Measurements from ENCODE around the gene NSMCE1.

DNA sequence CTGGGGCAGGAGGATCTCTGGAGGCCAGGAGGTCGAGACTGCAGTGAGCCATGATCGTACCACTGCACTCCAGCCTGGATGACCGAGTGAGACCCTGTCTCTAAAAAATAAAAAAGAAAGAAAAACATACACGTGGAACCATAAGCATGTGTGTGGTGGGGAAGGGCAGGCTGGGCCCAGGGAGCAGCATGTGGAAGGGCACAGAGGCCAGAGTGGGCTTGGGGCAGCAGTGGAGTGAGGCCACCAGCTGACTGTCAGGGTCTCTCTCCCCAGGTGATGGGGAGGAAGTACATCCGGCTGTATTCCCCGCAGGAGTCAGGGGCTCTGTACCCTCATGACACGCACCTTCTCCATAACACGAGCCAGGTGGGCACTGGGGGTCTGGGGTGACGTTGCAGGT, 48.5 kb downstream of the NSMCE1 start:
- TF ChIP-seq POLR2A (IDR thresholded peaks at IDR 0.05; ENCODE audit: control extremely low read depth in 1 of 2, low read depth in 2 of 2, low read length in 2 of 2) (no peak), EP300 (IDR thresholded peaks at IDR 0.05; ENCODE audit: borderline replicate concordance in 1 of 2, low read depth in 2 of 2, low read length in 2 of 2) (no peak), SIN3A (conservative IDR thresholded peaks at IDR 0.05 in 1 of 2, IDR thresholded peaks at IDR 0.05 in 1 of 2; ENCODE audit: low read depth in 1 of 2, low read length in 2 of 2) (no peak), HDAC6 (IDR thresholded peaks at IDR 0.05; ENCODE audit: low read depth, low read length) (no peak), BRCA1 (IDR thresholded peaks at IDR 0.05; ENCODE audit: low read depth, low read length) (no peak), EZH2 (IDR thresholded peaks at IDR 0.05; ENCODE audit: low read depth, low read length, severe bottlenecking) (no peak), MAX (IDR thresholded peaks at IDR 0.05) (no peak), CHD2 (IDR thresholded peaks at IDR 0.05; ENCODE audit: low read length) (no peak), POLR2AphosphoS5 (IDR thresholded peaks at IDR 0.05; ENCODE audit: low read depth, low read length) (no peak), TEAD4 (IDR thresholded peaks at IDR 0.05; ENCODE audit: low read depth, low read length) (no peak), ATF3 (IDR thresholded peaks at IDR 0.05; ENCODE audit: insufficient read depth, low read depth, low read length) (no peak)
- TF ChIP-seq, protein P1, sequence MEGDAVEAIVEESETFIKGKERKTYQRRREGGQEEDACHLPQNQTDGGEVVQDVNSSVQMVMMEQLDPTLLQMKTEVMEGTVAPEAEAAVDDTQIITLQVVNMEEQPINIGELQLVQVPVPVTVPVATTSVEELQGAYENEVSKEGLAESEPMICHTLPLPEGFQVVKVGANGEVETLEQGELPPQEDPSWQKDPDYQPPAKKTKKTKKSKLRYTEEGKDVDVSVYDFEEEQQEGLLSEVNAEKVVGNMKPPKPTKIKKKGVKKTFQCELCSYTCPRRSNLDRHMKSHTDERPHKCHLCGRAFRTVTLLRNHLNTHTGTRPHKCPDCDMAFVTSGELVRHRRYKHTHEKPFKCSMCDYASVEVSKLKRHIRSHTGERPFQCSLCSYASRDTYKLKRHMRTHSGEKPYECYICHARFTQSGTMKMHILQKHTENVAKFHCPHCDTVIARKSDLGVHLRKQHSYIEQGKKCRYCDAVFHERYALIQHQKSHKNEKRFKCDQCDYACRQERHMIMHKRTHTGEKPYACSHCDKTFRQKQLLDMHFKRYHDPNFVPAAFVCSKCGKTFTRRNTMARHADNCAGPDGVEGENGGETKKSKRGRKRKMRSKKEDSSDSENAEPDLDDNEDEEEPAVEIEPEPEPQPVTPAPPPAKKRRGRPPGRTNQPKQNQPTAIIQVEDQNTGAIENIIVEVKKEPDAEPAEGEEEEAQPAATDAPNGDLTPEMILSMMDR (IDR thresholded peaks at IDR 0.05; ENCODE audit: control extremely low read depth in 1 of 3, insufficient read depth in 1 of 3, low read depth in 1 of 3, low read length in 3 of 3): no peak

All from H1 (cell line).